Astrocyte (in vitro differentiated cells and primary cell): ENCODE measurements around the gene AGTR1. TPM values are rescaled to one million over a fixed set of nuclear protein-coding genes. Genes with fewer than 3 reads are reported as not detected.

Experiments
- DNase-seq: peaks from one replicate; pipeline ENCODE4 v3.0.0-alpha.2; 2010; ENCODE audit warnings: low read depth
- FAIRE-seq: peaks from 2 replicates; lab custom pipeline; 2011; peaks lifted over from hg19 to GRCh38; lab: Jason Lieb, UNC
- H2AFZ ChIP-seq: 2 replicates; pipeline ENCODE4 v1.6.0; 2012; ENCODE audit warnings: low read depth, low read length, inconsistent platforms
- H3K27ac ChIP-seq: 2 replicates; pipeline ENCODE4 v1.5.1; 2011; ENCODE audit warnings: low read depth, low read length, inconsistent platforms
- H3K27me3 ChIP-seq: 2 replicates; pipeline ENCODE4 v1.6.0; 2011; ENCODE audit warnings: low read length, inconsistent platforms; ENCODE audit not compliant: insufficient read depth
- H3K36me3 ChIP-seq: 2 replicates; pipeline ENCODE4 v1.5.1; 2011; ENCODE audit warnings: low read length, inconsistent platforms; ENCODE audit not compliant: insufficient read depth
- H3K4me1 ChIP-seq: 2 replicates; pipeline ENCODE4 v1.5.1; 2011; ENCODE audit warnings: low read length, inconsistent platforms; ENCODE audit not compliant: insufficient read depth
- H3K4me2 ChIP-seq: 2 replicates; pipeline ENCODE4 v1.6.0; 2012; ENCODE audit warnings: low read length, inconsistent platforms
- H3K4me3 ChIP-seq: 2 replicates; pipeline ENCODE4 v1.5.1; 2011; ENCODE audit warnings: low read depth, mild to moderate bottlenecking, low read length, inconsistent platforms; ENCODE audit not compliant: insufficient read depth
- H3K79me2 ChIP-seq: 2 replicates; pipeline ENCODE4 v1.6.0; 2012; ENCODE audit warnings: mild to moderate bottlenecking, low read length, inconsistent platforms; ENCODE audit not compliant: insufficient read depth
- H3K9ac ChIP-seq: 2 replicates; pipeline ENCODE4 v1.6.0; 2012; ENCODE audit warnings: mild to moderate bottlenecking, low read length, inconsistent platforms
- H3K9me3 ChIP-seq: 2 replicates; pipeline ENCODE4 v1.5.1; 2012; ENCODE audit warnings: low read depth, mild to moderate bottlenecking, low read length, inconsistent platforms; ENCODE audit not compliant: insufficient read depth
- H4K20me1 ChIP-seq: 2 replicates; pipeline ENCODE4 v1.6.0; 2012; ENCODE audit warnings: low read length, inconsistent platforms; ENCODE audit not compliant: insufficient read depth
- H3K27ac Mint-ChIP-seq: one replicate; pipeline ENCODE4 v1.8.0; 2021; ENCODE audit warnings: mild to moderate bottlenecking, mixed read lengths; ENCODE audit not compliant: unreplicated experiment
- H3K27me3 Mint-ChIP-seq: one replicate; pipeline ENCODE4 v1.8.0; 2021; ENCODE audit warnings: low read depth, mixed read lengths; ENCODE audit not compliant: unreplicated experiment
- H3K36me3 Mint-ChIP-seq: one replicate; pipeline ENCODE4 v1.8.0; 2021; ENCODE audit warnings: low read depth, mixed read lengths; ENCODE audit not compliant: unreplicated experiment
- H3K4me1 Mint-ChIP-seq: one replicate; pipeline ENCODE4 v1.8.0; 2021; ENCODE audit warnings: low read depth, mixed read lengths; ENCODE audit not compliant: unreplicated experiment
- H3K4me3 Mint-ChIP-seq: one replicate; pipeline ENCODE4 v1.8.0; 2021; ENCODE audit warnings: mild to moderate bottlenecking, moderate library complexity, mixed read lengths; ENCODE audit not compliant: unreplicated experiment
- H3K9me3 Mint-ChIP-seq: one replicate; pipeline ENCODE4 v1.8.0; 2021; ENCODE audit warnings: mild to moderate bottlenecking, mixed read lengths; ENCODE audit not compliant: unreplicated experiment
- EZH2 ChIP-seq: IDR thresholded peaks from 2 replicates; pipeline ENCODE4 v1.6.1; 2012; ENCODE audit warnings: mild to moderate bottlenecking, low read length, inconsistent platforms; ENCODE audit not compliant: insufficient read depth
- total RNA-seq: library from RNA; stranded (reverse); gene quantifications from 2 replicates; pipeline ENCODE4 v1.2.1, GENCODE V29; 2021
- TF ChIP-seq, protein P1 (sequence below): IDR thresholded peaks from 2 replicates; pipeline ENCODE4 v1.5.1; 2011; ENCODE audit warnings: low read depth, mild to moderate bottlenecking, inconsistent platforms, low read length, moderate library complexity; ENCODE audit not compliant: insufficient read depth

Gene AGTR1
- total RNA-seq, 1 donor from 2014 or later = 0.61 TPM

DNA sequence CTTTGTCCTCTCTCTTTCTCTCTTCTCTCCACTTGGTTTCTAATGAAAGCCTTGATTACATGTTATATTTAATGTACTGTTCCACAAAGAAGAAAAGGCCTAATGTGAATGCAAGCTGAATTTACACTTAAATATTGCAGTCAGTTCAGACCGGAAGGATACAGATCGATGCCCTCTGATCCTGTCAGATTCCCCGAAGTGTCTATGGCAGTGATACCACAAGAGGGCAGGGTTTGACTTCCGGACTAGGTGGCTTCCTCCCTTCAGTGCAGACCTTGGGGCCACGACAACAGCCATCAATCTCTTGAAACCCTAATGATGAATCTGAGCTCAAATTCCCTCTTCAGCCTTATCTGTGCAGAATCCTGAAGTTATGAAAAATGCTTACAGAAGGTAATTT lies 29.5 kb downstream of the AGTR1 start:
- Mint-ChIP-seq H3K4me1 (peaks cover 17% of the 10 kb centered on the region), H3K27ac (no peak overlapping the region), H3K4me3 (no peak overlapping the region), H3K36me3 (no peaks in the 10 kb centered on the region), H3K9me3 (no peaks in the 10 kb centered on the region), H3K27me3 (no peaks in the 10 kb centered on the region)
- Histone ChIP-seq H2AFZ (peak overlapping the region; percentile 3), H3K9me3 (no peaks in the 10 kb centered on the region), H3K79me2 (no peaks in the 10 kb centered on the region), H3K36me3 (no peaks in the 10 kb centered on the region), H3K27ac (no peak overlapping the region), H3K4me2 (no peak overlapping the region), H3K4me1 (no peaks in the 10 kb centered on the region), H3K27me3 (no peaks in the 10 kb centered on the region), H3K9ac (no peak overlapping the region), H3K4me3 (no peak overlapping the region), H4K20me1 (no peaks in the 10 kb centered on the region)
- peak; percentile 13 for FAIRE-seq
- no peak for DNase-seq
- no peak for TF ChIP-seq EZH2
- TF ChIP-seq, protein P1, sequence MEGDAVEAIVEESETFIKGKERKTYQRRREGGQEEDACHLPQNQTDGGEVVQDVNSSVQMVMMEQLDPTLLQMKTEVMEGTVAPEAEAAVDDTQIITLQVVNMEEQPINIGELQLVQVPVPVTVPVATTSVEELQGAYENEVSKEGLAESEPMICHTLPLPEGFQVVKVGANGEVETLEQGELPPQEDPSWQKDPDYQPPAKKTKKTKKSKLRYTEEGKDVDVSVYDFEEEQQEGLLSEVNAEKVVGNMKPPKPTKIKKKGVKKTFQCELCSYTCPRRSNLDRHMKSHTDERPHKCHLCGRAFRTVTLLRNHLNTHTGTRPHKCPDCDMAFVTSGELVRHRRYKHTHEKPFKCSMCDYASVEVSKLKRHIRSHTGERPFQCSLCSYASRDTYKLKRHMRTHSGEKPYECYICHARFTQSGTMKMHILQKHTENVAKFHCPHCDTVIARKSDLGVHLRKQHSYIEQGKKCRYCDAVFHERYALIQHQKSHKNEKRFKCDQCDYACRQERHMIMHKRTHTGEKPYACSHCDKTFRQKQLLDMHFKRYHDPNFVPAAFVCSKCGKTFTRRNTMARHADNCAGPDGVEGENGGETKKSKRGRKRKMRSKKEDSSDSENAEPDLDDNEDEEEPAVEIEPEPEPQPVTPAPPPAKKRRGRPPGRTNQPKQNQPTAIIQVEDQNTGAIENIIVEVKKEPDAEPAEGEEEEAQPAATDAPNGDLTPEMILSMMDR = peak; percentile 26

DNA sequence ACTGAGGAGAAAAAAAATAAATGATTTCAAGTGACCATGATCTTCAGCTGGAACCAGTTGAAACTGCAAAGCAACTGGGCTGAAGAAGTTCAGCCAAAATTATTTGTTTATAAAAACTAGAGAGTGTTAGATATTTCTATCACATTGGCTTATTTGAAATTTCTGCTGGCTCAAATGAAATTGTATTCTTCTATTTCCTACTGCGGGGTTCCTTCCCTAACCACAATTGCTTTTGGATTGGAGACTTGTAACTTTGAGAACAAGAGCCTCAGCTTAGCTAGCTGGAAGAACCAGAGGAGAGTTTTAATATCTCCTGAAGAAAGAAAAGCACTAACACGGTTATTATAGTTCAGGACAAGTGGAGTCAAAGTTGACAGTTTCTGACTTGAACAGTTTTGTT lies 31.1 kb downstream of the AGTR1 start:
- Histone ChIP-seq H3K4me3 (no peak overlapping the region), H3K36me3 (no peaks in the 10 kb centered on the region), H4K20me1 (no peaks in the 10 kb centered on the region), H3K27ac (no peak overlapping the region), H3K4me2 (no peak overlapping the region), H3K4me1 (no peaks in the 10 kb centered on the region), H3K9me3 (no peaks in the 10 kb centered on the region), H3K9ac (no peak overlapping the region), H2AFZ (no peak overlapping the region), H3K27me3 (no peaks in the 10 kb centered on the region), H3K79me2 (no peaks in the 10 kb centered on the region)
- DNase-seq = no peak
- H3K36me3 Mint-ChIP-seq = no peaks in the 10 kb centered on the region
- no peak overlapping the region for H3K4me3 Mint-ChIP-seq
- H3K27ac Mint-ChIP-seq = no peak overlapping the region
- no peaks in the 10 kb centered on the region for H3K27me3 Mint-ChIP-seq
- no peak for TF ChIP-seq EZH2
- TF ChIP-seq, protein P1 = no peak
- peaks cover 6% of the 10 kb centered on the region for H3K4me1 Mint-ChIP-seq
- no peak for FAIRE-seq
- H3K9me3 Mint-ChIP-seq = no peaks in the 10 kb centered on the region

DNA sequence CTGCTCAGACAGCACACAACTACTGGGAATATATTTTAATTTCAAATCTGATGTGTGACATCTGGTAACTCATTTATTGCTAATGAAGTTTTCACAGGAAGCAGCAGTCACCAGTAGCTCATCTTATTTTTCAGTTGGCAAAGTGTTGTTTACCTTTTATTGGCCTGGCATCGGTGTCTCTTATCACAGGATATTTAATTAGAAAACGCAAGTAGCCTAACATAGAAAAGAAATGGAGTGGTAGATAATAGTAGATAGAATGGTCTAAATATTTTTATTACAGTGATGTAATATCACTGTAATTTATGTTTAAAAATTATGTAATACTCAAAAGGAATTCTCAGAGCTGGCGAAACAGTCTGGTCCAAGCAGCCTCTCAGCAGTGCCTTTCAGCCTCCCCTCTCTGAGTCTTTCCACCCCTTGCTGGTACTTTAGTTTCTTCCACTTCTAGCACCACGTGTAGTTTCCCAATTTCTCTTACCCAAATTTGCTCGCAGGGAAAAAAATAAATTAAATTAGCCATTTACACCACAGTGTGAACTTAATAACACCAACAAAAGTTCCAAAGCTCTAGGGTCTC lies 31.9 kb downstream of the AGTR1 start:
- Histone ChIP-seq H3K27me3 (no peaks in the 10 kb centered on the region), H3K36me3 (no peaks in the 10 kb centered on the region), H3K27ac (no peak overlapping the region), H4K20me1 (no peaks in the 10 kb centered on the region), H3K4me2 (no peak overlapping the region), H3K9me3 (no peaks in the 10 kb centered on the region), H3K79me2 (no peaks in the 10 kb centered on the region), H3K9ac (no peak overlapping the region), H3K4me3 (no peak overlapping the region), H2AFZ (no peak overlapping the region), H3K4me1 (no peaks in the 10 kb centered on the region)
- TF ChIP-seq, protein P1 = no peak
- TF ChIP-seq EZH2 = no peak
- H3K27ac Mint-ChIP-seq = no peak overlapping the region
- no peak overlapping the region for H3K4me3 Mint-ChIP-seq
- DNase-seq (no peak), FAIRE-seq (no peak)
- H3K4me1 Mint-ChIP-seq = peaks cover under 1% of the 10 kb centered on the region
- H3K27me3 Mint-ChIP-seq = no peaks in the 10 kb centered on the region
- no peaks in the 10 kb centered on the region for H3K9me3 Mint-ChIP-seq
- H3K36me3 Mint-ChIP-seq = no peaks in the 10 kb centered on the region
